ENCODE data around the gene NLRC5.
"Not testable (repeated sequence)": the region's sequence is repeated elsewhere in the genome, so short reads cannot be mapped to it uniquely, and the experiment has no call there.

NLRC5 gene

GRCh38 chr16:57106767-57107166 lies 117.4 kb downstream of the NLRC5 start:
- DNase-seq (ENCODE audit: low read depth): no peak

GRCh38 chr16:57107321-57107922 lies 118.1 kb downstream of the NLRC5 start:
- no peak for DNase-seq (ENCODE audit: low read depth)

- DNase-seq (ENCODE audit: low read depth): no peak
Measured at GRCh38 chr16:57108432-57108831, 119.1 kb downstream of the NLRC5 start.

GRCh38 chr16:57109259-57110105 lies 120.1 kb downstream of the NLRC5 start:
- not testable (repeated sequence) for DNase-seq (ENCODE audit: low read depth)

- DNase-seq (ENCODE audit: low read depth): no peak
Measured at GRCh38 chr16:57110937-57111336, 121.6 kb downstream of the NLRC5 start.

- DNase-seq (ENCODE audit: low read depth): no peak
Measured at GRCh38 chr16:57111420-57111819, 122.1 kb downstream of the NLRC5 start.

GRCh38 chr16:57112403-57113041 lies 123.2 kb downstream of the NLRC5 start:
- no peak for DNase-seq (ENCODE audit: low read depth)

GRCh38 chr16:57113042-57113453 lies 123.7 kb downstream of the NLRC5 start:
- no peak for DNase-seq (ENCODE audit: low read depth)

- no peak for DNase-seq (ENCODE audit: low read depth)
Measured at GRCh38 chr16:57113664-57114063, 124.3 kb downstream of the NLRC5 start.

- no peak for DNase-seq (ENCODE audit: low read depth)
Measured at GRCh38 chr16:57115168-57115513, 125.8 kb downstream of the NLRC5 start.

GRCh38 chr16:57115514-57116182 lies 126.3 kb downstream of the NLRC5 start:
- DNase-seq (ENCODE audit: low read depth): no peak

- DNase-seq (ENCODE audit: low read depth): no peak
Measured at GRCh38 chr16:57118461-57119084, 129.2 kb downstream of the NLRC5 start.

GRCh38 chr16:57123216-57123973 lies 134.0 kb downstream of the NLRC5 start:
- DNase-seq (ENCODE audit: low read depth): no peak

GRCh38 chr16:57123974-57124674 lies 134.8 kb downstream of the NLRC5 start:
- no peak for DNase-seq (ENCODE audit: low read depth)

- no peak for DNase-seq (ENCODE audit: low read depth)
Measured at GRCh38 chr16:57125376-57125775, 136.0 kb downstream of the NLRC5 start.

GRCh38 chr16:57125969-57126368 lies 136.6 kb downstream of the NLRC5 start:
- no peak for DNase-seq (ENCODE audit: low read depth)

- DNase-seq (ENCODE audit: low read depth): no peak
Measured at GRCh38 chr16:57126411-57126810, 137.1 kb downstream of the NLRC5 start.

GRCh38 chr16:57127037-57127763 lies 137.8 kb downstream of the NLRC5 start:
- DNase-seq (ENCODE audit: low read depth): no peak

- DNase-seq (ENCODE audit: low read depth): no peak
Measured at GRCh38 chr16:57127836-57128235, 138.5 kb downstream of the NLRC5 start.

- no peak for DNase-seq (ENCODE audit: low read depth)
Measured at GRCh38 chr16:57128771-57129389, 139.5 kb downstream of the NLRC5 start.

All from GM04504 (cell line).